ENCODE results near the gene ZNF284. TPM values are rescaled to one million over a fixed set of nuclear protein-coding genes. Genes with fewer than 3 reads are reported as not detected.

The ZNF284 gene
- total RNA-seq, 4 donors from 2014 or later, result 0.38 to 1.3 (median 0.63) TPM

- Histone ChIP-seq H3K4me1 (no peaks in the 10 kb centered on the region), H3K36me3 (peaks cover 7 to 69% of the 10 kb centered on the region in 2 donors), H3K4me3 (no peak overlapping the region), H3K27ac (no peak overlapping the region), H3K27me3 (no peaks in the 10 kb centered on the region), H3K9me3 (peaks cover 0 to 31% (median 0%) of the 10 kb centered on the region in 3 donors)
- in situ Hi-C loops (cut with MboI; ENCODE audit: low sequenced_read_pairs in 4 of 4) (no loop called here), intact Hi-C loops (cut with DNase I; ENCODE audit: low total_unique reads) (no loop called here)
- no peak for DNase-seq
- no peak for ATAC-seq
- TF ChIP-seq CTCF (IDR thresholded peaks at IDR 0.05 in 4 of 5, conservative IDR thresholded peaks at IDR 0.05 in 1 of 5) (no peak), POLR2A (IDR thresholded peaks at IDR 0.05) (no peak)
Measured at GRCh38 chr19:44131955-44132354, 60.0 kb downstream of the ZNF284 start.

Other genes starting within 250 kb of the ZNF284 start
- 1 to 10 TPM; 1.4 to 7.3 (median 2.1) TPM for gene ZNF283, start 244.8 kb upstream of the ZNF284 start, total RNA-seq
- gene ZNF404, start 188.2 kb upstream of the ZNF284 start, total RNA-seq, result under 1 TPM; 0.29 to 0.87 (median 0.49) TPM
- gene ZNF45, start 136.9 kb upstream of the ZNF284 start, total RNA-seq, result 1 to 10 TPM; 2.8 to 7.7 (median 4.0) TPM
- 10 to 100 TPM in 1 of 4 donors, 1 to 10 TPM in 1, under 1 TPM in 2; 0.76 to 15.3 (median 0.96) TPM for gene ZNF221, start 120.9 kb upstream of the ZNF284 start, total RNA-seq
- 1 to 10 TPM in 3 of 4 donors, under 1 TPM in 1; 0.97 to 2.0 (median 1.6) TPM for gene ZNF155, start 88.0 kb upstream of the ZNF284 start, total RNA-seq
- gene ZNF230, start 69.2 kb upstream of the ZNF284 start, total RNA-seq, result 1 to 10 TPM in 2 of 4 donors, under 1 TPM in 1, not detected in 1; 0.78 to 4.5 (median 4.5) TPM
- 1 to 10 TPM in 3 of 4 donors, under 1 TPM in 1; 0.56 to 1.6 (median 1.1) TPM for gene ZNF222, start 46.8 kb upstream of the ZNF284 start, total RNA-seq
- 1 to 10 TPM in 1 of 4 donors, under 1 TPM in 2, not detected in 1; 0.56 to 3.0 (median 0.91) TPM for gene ZNF223, start 20.1 kb upstream of the ZNF284 start, total RNA-seq
- 10 to 100 TPM in 1 of 4 donors, 1 to 10 TPM in 3; 4.9 to 14.1 (median 6.9) TPM for gene ZNF224, start 22.2 kb downstream of the ZNF284 start, total RNA-seq
- gene ZNF225, start 41.2 kb downstream of the ZNF284 start, total RNA-seq, result 1 to 10 TPM in 3 of 4 donors, under 1 TPM in 1; 0.75 to 1.4 (median 1.1) TPM
- 1 to 10 TPM; 2.2 to 3.5 (median 2.9) TPM for gene ZNF234, start 69.4 kb downstream of the ZNF284 start, total RNA-seq
- 1 to 10 TPM; 3.2 to 6.9 (median 3.8) TPM for gene ZNF226, start 92.9 kb downstream of the ZNF284 start, total RNA-seq
- gene ZNF227, start 140.4 kb downstream of the ZNF284 start, total RNA-seq, result 10 to 100 TPM in 1 of 4 donors, 1 to 10 TPM in 3; 6.8 to 17.7 (median 8.3) TPM
- 1 to 10 TPM in 3 of 4 donors, under 1 TPM in 1; 0.93 to 3.5 (median 1.5) TPM for gene ZNF233, start 187.7 kb downstream of the ZNF284 start, total RNA-seq
- gene ZNF235, start 232.9 kb downstream of the ZNF284 start, total RNA-seq, result 1 to 10 TPM; 1.9 to 3.3 (median 2.1) TPM

Data from gastrocnemius medialis (tissue), 4 donors.